Omental fat pad (tissue), 4 donors: ENCODE measurements around the gene COL23A1. TPM values are rescaled to one million over a fixed set of nuclear protein-coding genes. Genes with fewer than 3 reads are reported as not detected.

Source experiments
- ATAC-seq: fragments of 150-250 bp; one replicate; pipeline ENCODE4 v1.9.1; 2016; ENCODE audit warnings: mild to moderate bottlenecking, moderate library complexity; ENCODE audit not compliant: low FRiP score
- DNase-seq: peaks from one replicate; pipeline ENCODE4 v3.0.0-alpha.2; 2019; ENCODE audit warnings: low spot score
- total RNA-seq, 4 donors: library from RNA; depleted of rRNA; stranded (reverse); fragments of >200 nt; gene quantifications; one replicate each; pipeline ENCODE4 v1.1.0, GENCODE V29; 2016
- TF ChIP-seq, protein P1 (sequence below), 3 donors: fragments of 450-650 bp; IDR thresholded peaks; one replicate each; pipeline ENCODE4 v1.5.1; 2016 to 2017; ENCODE audit warnings: antibody characterized with exemption in 3 of 3, mild to moderate bottlenecking in 3 of 3, moderate library complexity in 2 of 3

The COL23A1 gene
- total RNA-seq, 4 donors from 2014 or later = 0.12 to 1.0 (median 0.49) TPM

DNA sequence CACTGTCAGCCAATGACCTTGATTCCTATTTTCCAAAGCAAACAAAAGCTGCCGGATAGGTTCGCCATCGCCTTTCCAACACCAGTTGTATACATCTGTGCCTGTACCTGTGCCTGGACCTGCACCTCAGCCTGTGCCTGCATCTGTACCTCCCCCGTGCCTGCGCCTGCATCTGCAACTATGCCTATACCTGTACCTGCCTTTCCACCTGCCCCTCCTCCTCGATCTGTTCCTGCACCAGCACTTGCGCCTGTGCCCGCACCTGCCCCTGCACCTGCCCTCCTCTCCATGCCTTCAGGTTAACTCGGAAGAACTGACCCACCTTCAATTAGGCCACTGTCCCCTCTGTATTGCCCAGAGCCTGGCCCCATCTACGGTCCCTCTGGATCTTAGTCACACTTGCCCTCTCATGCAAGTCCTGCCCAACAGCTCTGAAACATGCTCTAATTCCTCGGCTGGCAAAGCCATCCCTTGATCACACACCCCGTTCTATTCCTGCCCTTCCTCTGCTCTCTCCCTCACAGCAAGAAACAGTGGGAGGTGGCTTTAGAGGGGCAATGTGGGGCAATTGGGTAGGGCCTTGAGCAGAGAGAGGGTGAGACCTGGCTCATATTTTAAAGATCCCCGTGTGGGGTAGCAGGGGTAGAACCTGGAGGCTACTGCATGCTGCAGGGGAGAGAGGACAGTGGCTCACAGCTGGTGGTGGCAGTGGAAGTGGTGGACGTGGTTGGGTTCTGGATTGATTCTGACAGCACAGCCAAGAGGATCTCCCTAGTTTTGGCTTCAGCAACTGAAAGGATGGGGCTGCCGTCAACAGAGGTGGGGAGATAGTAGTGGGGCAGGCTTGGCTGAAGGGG, 298.0 kb downstream of the COL23A1 start:
- ATAC-seq (no peak), DNase-seq (no peak)
- TF ChIP-seq, protein P1, sequence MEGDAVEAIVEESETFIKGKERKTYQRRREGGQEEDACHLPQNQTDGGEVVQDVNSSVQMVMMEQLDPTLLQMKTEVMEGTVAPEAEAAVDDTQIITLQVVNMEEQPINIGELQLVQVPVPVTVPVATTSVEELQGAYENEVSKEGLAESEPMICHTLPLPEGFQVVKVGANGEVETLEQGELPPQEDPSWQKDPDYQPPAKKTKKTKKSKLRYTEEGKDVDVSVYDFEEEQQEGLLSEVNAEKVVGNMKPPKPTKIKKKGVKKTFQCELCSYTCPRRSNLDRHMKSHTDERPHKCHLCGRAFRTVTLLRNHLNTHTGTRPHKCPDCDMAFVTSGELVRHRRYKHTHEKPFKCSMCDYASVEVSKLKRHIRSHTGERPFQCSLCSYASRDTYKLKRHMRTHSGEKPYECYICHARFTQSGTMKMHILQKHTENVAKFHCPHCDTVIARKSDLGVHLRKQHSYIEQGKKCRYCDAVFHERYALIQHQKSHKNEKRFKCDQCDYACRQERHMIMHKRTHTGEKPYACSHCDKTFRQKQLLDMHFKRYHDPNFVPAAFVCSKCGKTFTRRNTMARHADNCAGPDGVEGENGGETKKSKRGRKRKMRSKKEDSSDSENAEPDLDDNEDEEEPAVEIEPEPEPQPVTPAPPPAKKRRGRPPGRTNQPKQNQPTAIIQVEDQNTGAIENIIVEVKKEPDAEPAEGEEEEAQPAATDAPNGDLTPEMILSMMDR (IDR thresholded peaks at IDR 0.05) = no peak

DNA sequence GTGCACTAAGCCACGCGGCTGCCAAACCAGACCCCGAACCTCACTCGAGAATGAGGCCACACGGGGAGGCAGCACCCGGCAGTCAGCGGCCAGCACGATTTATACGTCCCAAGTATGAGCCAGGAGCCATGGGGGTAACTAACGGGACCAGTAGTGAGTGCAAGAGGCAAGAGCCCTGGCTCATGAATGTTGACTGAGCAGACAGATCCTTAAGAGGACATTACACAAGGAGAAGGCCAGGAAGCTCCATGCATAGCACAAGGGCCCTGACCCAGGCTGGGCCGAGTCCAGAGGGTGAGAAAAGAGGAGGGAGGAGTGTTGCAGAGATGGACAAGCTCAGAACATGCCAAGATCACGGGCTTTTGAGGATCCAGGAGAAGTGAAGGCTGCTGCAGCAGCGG, 299.0 kb downstream of the COL23A1 start:
- TF ChIP-seq, protein P1 (IDR thresholded peaks at IDR 0.05) = no peak
- no peak for ATAC-seq
- DNase-seq = no peak

DNA sequence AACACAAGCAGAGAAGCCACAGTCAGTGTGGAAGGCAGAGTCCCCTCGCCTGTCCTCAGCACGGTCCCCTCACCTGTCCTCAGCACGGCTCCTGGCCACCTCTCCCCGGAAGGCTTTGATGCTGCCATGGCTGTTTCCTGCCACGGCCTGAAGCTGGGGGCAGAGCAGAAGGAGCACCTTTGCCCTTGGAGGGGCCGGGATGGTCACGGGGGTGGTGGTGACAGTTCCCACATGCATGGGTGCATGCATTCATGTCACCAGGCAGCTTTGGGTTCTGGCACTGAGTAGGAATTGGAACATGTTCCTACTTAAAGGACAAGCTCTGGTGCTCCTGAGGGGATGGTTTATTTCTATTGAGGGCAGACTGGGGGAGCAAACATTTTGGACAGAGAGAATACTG, 299.8 kb downstream of the COL23A1 start:
- TF ChIP-seq, protein P1 (IDR thresholded peaks at IDR 0.05) = no peak
- no peak for DNase-seq
- ATAC-seq = no peak

DNA sequence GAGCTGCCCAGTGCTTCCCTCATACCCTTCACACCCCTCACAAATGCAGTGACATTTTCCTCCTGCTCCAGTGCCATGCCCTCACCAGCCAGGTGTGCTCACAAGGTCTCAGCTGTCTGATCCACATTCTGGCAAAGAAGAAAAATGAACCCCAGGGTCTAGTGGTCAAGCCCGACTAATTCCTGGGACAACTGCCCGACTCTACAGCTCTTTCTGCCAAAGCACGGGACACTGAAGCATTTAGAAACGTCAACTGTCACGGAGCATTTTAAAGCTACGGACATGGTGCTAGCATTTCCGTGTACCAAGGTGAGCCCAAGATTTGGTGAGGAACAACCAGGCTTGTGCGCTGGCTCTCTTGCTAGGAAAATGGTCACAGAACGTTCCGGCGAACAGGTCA, 300.8 kb downstream of the COL23A1 start:
- ATAC-seq (no peak), DNase-seq (no peak)
- TF ChIP-seq, protein P1 (IDR thresholded peaks at IDR 0.05) = no peak

DNA sequence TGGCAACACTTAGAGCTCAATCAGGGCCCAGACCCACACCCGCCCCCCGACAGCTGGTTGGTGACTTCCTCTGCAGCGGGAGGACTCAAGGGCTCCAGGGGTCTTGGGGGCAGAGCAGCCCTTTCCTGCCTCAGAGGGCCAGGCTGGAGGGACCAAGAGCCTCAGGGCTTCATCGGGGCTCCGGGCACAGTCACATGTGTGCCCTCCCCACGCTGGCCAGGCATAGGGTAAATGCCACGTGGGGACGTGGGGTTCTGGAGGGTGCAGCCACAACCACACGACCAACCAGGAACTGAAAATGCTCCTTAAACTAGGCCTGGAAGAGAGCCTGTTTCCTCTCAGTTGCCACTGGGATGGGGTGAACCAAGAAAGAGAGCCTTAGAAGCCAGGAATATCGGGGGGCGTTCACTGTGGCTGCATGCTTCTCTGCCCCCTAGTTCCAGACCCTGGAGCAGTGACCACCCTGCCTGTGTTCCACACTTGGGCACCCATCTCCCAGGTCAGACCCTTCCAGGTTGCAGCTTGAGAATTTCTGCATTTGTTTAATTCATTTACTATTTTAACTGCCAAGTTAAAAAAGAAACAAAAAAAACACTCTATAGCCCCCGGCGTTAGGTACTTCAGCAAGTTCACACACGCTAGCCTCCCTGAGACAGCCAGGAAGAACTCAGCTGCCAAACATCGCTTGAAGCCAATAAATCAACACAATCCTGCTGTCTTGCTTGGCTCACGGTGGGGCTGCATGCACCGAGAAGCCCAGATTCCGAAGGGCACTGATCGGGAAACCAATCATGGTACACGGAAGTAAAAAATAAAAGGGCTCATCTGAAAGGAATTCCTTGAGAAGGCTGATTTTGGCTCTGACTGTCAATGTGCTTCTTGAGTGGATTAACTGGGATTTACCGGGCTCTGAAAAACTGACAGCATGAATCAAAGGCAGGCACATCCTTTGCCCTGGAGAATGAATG, 301.5 kb downstream of the COL23A1 start:
- DNase-seq (no peak), ATAC-seq (no peak)
- TF ChIP-seq, protein P1 (IDR thresholded peaks at IDR 0.05) = no peak

DNA sequence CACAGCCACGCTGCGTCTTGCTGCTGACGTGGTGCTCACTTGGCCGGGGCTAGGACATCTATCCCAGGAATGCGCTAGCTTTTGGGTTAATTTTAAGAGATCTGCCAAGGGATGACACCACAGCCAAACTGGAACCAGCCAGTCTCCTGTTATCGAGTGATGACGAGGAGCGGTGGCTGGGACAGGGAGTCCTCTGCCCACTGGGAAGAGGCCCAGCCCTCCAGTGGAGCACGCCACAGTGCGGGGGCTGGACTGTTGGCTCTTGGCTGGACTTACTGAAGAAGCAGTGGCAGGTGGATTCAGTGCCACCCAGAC, 302.4 kb downstream of the COL23A1 start:
- ATAC-seq = no peak
- TF ChIP-seq, protein P1 (IDR thresholded peaks at IDR 0.05) = no peak
- no peak for DNase-seq
